PC-9 (cell line): Measurements from ENCODE around the gene DHX38. TPM values are rescaled to one million over a fixed set of nuclear protein-coding genes. Genes with fewer than 3 reads are reported as not detected.
A peak's percentile ranks its signal among the peaks of the same experiment; 100 is the strongest.

ENCODE experiments used
- BruUV-seq: library from RNA; stranded (reverse); fragments of 400-500 nt; replicated peaks from 2 replicates; lab custom pipeline; 2021; lab: Mats Ljungman, UMichigan
- CTCF ChIA-PET: fragments of 300-600 bp; sonication (Branson Sonifier 250); formaldehyde crosslinking; loops from one replicate; lab custom pipeline; 2022; ENCODE audit warnings: antibody characterized with exemption; lab: Charles Lee
- POLR2A ChIA-PET: fragments of 300-600 bp; sonication (Branson Sonifier 250); formaldehyde crosslinking; loops from one replicate; lab custom pipeline; 2022; ENCODE audit warnings: antibody characterized with exemption; ENCODE audit not compliant: unreplicated experiment; lab: Charles Lee
- DNase-seq, 2 experiments: peaks; one replicate each; pipeline versions ENCODE4 v3.0.0 to v3.0.0-alpha.2; 2015 to 2022; ENCODE audit warnings: mixed read lengths in 1 of 2
- H2AFZ ChIP-seq: fragments of 200-600 bp; sonication (generic); 2 replicates; pipeline ENCODE4 v1.8.1; 2017; ENCODE audit warnings: antibody characterized with exemption
- H3F3A ChIP-seq: fragments of 200-600 bp; sonication (generic); 2 replicates; pipeline ENCODE4 v1.8.1; 2017; ENCODE audit warnings: antibody characterized with exemption, mild to moderate bottlenecking, low read depth; ENCODE audit not compliant: insufficient read depth
- H3K27ac ChIP-seq: fragments of 200-600 bp; sonication (generic); 2 replicates; pipeline ENCODE4 v1.6.1; 2016; ENCODE audit warnings: mixed run types
- H3K27me3 ChIP-seq: fragments of 200-600 bp; sonication (generic); 2 replicates; pipeline ENCODE4 v1.6.1; 2016; ENCODE audit warnings: low read depth, mixed run types; ENCODE audit not compliant: insufficient read depth
- H3K36me3 ChIP-seq: fragments of 200-600 bp; sonication (generic); 2 replicates; pipeline ENCODE4 v1.6.1; 2016; ENCODE audit warnings: low read depth, mixed run types
- H3K4me1 ChIP-seq: fragments of 200-600 bp; sonication (generic); replicated peaks from 2 replicates; pipeline ENCODE4 v1.6.1; 2016; ENCODE audit warnings: mixed run types; ENCODE audit not compliant: insufficient read depth
- H3K4me2 ChIP-seq: fragments of 200-600 bp; sonication (generic); 2 replicates; pipeline ENCODE4 v1.6.1; 2017; ENCODE audit warnings: mixed run types
- H3K4me3 ChIP-seq: fragments of 200-600 bp; sonication (generic); 2 replicates; pipeline ENCODE4 v1.6.1; 2016; ENCODE audit warnings: mixed run types
- H3K79me2 ChIP-seq: fragments of 200-600 bp; sonication (generic); 2 replicates; pipeline ENCODE4 v1.6.1; 2017; ENCODE audit warnings: low read depth, mixed run types
- H3K9me2 ChIP-seq: fragments of 200-600 bp; sonication (generic); 2 replicates; pipeline ENCODE4 v1.8.1; 2017; ENCODE audit warnings: mild to moderate bottlenecking; ENCODE audit not compliant: insufficient read depth
- H3K9me3 ChIP-seq: fragments of 200-600 bp; sonication (generic); 2 replicates; pipeline ENCODE4 v1.8.1; 2016; ENCODE audit warnings: low read depth; ENCODE audit not compliant: insufficient read depth
- H4K20me1 ChIP-seq: fragments of 200-600 bp; sonication (generic); 2 replicates; pipeline ENCODE4 v1.8.1; 2017; ENCODE audit not compliant: insufficient read depth
- EZH2 ChIP-seq: fragments of 200-600 bp; sonication (generic); IDR thresholded peaks from 2 replicates; pipeline ENCODE4 v1.8.0; 2017; ENCODE audit warnings: antibody characterized with exemption, low read depth
- intact Hi-C: fragments of 100-400 bp; cut with micrococcal nuclease; formaldehyde crosslinking; loops from one replicate; pipeline ENCODE4 v1.10.0; 2022; ENCODE audit not compliant: unreplicated experiment
- total RNA-seq: library from RNA; stranded (reverse); gene quantifications from 2 replicates; pipeline ENCODE4 v1.2.3, GENCODE V29; 2021
- TF ChIP-seq, protein P1 (sequence below): fragments of 200-600 bp; sonication (generic); conservative IDR thresholded peaks from 2 replicates; pipeline ENCODE4 v1.6.1; 2017; ENCODE audit warnings: mixed run types, antibody characterized with exemption, mild to moderate bottlenecking, moderate library complexity

The DHX38 gene
- total RNA-seq, 1 experiment from 2014 or later = 58.9 TPM

- no peaks in the 10 kb centered on the region for H3F3A ChIP-seq
- no peaks in the 10 kb centered on the region for H3K27me3 ChIP-seq
- TF ChIP-seq, protein P1, sequence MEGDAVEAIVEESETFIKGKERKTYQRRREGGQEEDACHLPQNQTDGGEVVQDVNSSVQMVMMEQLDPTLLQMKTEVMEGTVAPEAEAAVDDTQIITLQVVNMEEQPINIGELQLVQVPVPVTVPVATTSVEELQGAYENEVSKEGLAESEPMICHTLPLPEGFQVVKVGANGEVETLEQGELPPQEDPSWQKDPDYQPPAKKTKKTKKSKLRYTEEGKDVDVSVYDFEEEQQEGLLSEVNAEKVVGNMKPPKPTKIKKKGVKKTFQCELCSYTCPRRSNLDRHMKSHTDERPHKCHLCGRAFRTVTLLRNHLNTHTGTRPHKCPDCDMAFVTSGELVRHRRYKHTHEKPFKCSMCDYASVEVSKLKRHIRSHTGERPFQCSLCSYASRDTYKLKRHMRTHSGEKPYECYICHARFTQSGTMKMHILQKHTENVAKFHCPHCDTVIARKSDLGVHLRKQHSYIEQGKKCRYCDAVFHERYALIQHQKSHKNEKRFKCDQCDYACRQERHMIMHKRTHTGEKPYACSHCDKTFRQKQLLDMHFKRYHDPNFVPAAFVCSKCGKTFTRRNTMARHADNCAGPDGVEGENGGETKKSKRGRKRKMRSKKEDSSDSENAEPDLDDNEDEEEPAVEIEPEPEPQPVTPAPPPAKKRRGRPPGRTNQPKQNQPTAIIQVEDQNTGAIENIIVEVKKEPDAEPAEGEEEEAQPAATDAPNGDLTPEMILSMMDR = no peak
- TF ChIP-seq EZH2 = no peak
- intact Hi-C loops = loop anchor here (1.0 kb wide), 1 partner anchor 33 kb away; no protein-coding TSS in a partner anchor
- peaks cover 25% of the 10 kb centered on the region for H3K79me2 ChIP-seq
- ChIA-PET CTCF (no interaction called here), POLR2A (no interaction called here)
- no peak overlapping the region for H3K4me3 ChIP-seq
- H3K4me2 ChIP-seq = no peak overlapping the region
- no TSS peak for BruUV-seq
- 0 out of 2 replicates have a peak, but pooled peaks cover 13% of the 10 kb centered on the region for H3K36me3 ChIP-seq
- no peak overlapping the region for H3K27ac ChIP-seq
- DNase-seq = no peak
- peaks cover 15% of the 10 kb centered on the region; the same call in 1 of the 2 replicates for H4K20me1 ChIP-seq
- H3K9me2 ChIP-seq = no peaks in the 10 kb centered on the region
- H3K4me1 ChIP-seq = peaks cover 11% of the 10 kb centered on the region
- no peak overlapping the region for H2AFZ ChIP-seq
- H3K9me3 ChIP-seq = no peaks in the 10 kb centered on the region
These were observed 5.3 kb downstream of the DHX38 start for GRCh38 chr16:72098936-72099335.

DNA sequence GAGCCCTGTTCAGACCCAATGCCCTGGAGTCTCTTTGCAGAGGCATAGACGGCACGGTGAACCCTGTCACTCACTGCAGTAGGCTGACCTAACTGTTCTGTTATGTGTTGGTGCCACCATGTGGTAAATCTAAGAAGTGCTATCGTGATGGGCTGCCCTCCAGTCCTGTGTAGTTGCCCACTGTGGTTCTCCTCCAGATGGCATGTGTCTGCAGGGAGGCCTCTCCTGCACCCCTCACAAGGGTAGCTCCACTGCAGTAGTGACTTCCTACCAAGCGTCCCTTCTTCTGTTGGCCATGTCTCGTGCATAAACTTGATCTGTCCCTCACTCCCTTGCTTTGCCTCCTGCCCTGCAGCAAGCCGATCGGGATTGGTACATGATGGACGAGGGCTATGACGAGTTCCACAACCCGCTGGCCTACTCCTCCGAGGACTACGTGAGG lies 5.8 kb downstream of the DHX38 start:
- CTCF ChIA-PET = no interaction called here
- no peak overlapping the region for H2AFZ ChIP-seq
- TF ChIP-seq EZH2 = no peak
- TF ChIP-seq, protein P1 = peak; percentile 76
- no peaks in the 10 kb centered on the region for H3K9me3 ChIP-seq
- no peak overlapping the region for H3K4me3 ChIP-seq
- intact Hi-C loops = loop anchor here (1.0 kb wide), 1 partner anchor 33 kb away; no protein-coding TSS in a partner anchor
- no peaks in the 10 kb centered on the region for H3K9me2 ChIP-seq
- H3K4me1 ChIP-seq = peaks cover 11% of the 10 kb centered on the region
- BruUV-seq = no TSS peak
- DNase-seq = peak in 1 of 2 experiments; percentile 39
- H3F3A ChIP-seq = no peaks in the 10 kb centered on the region
- peaks cover 15% of the 10 kb centered on the region; the same call in 1 of the 2 replicates for H4K20me1 ChIP-seq
- H3K27me3 ChIP-seq = no peaks in the 10 kb centered on the region
- H3K4me2 ChIP-seq = no peak overlapping the region
- POLR2A ChIA-PET = no interaction called here
- no peak overlapping the region for H3K27ac ChIP-seq
- peaks cover 21% of the 10 kb centered on the region for H3K79me2 ChIP-seq
- 0 out of 2 replicates have a peak, but pooled peaks cover 13% of the 10 kb centered on the region for H3K36me3 ChIP-seq

GRCh38 chr16:72101195-72101594 lies 7.5 kb downstream of the DHX38 start:
- Histone ChIP-seq H3F3A (no peaks in the 10 kb centered on the region), H3K4me2 (no peak overlapping the region), H3K36me3 (peaks cover 13% of the 10 kb centered on the region; the same call in 1 of the 2 replicates), H2AFZ (no peak overlapping the region), H3K4me1 (no peaks in the 10 kb centered on the region), H4K20me1 (peaks cover 5% of the 10 kb centered on the region; the same call in 1 of the 2 replicates), H3K27ac (no peak overlapping the region), H3K9me3 (no peaks in the 10 kb centered on the region), H3K4me3 (no peak overlapping the region), H3K9me2 (no peaks in the 10 kb centered on the region), H3K27me3 (no peaks in the 10 kb centered on the region), H3K79me2 (peaks cover 3% of the 10 kb centered on the region)
- POLR2A ChIA-PET = no interaction called here
- no TSS peak for BruUV-seq
- no peak for TF ChIP-seq EZH2
- TF ChIP-seq, protein P1 = no peak
- CTCF ChIA-PET = no interaction called here
- intact Hi-C loops = no loop called here
- DNase-seq = no peak
